DND-41 (cell line): ENCODE data around the gene LYSET.

Source experiments
- CTCF ChIP-seq: IDR thresholded peaks from 2 replicates; pipeline ENCODE4 v1.5.1; 2012; ENCODE audit warnings: borderline replicate concordance, low read length, moderate library complexity, mild to moderate bottlenecking; ENCODE audit not compliant: poor library complexity, severe bottlenecking; ENCODE audit errors: extremely low read depth
- EZH2 ChIP-seq: IDR thresholded peaks from 3 replicates; pipeline ENCODE4 v1.6.1; 2012; ENCODE audit warnings: borderline replicate concordance, low read depth, mild to moderate bottlenecking, moderate library complexity, low read length, inconsistent platforms; ENCODE audit not compliant: severe bottlenecking

DNA sequence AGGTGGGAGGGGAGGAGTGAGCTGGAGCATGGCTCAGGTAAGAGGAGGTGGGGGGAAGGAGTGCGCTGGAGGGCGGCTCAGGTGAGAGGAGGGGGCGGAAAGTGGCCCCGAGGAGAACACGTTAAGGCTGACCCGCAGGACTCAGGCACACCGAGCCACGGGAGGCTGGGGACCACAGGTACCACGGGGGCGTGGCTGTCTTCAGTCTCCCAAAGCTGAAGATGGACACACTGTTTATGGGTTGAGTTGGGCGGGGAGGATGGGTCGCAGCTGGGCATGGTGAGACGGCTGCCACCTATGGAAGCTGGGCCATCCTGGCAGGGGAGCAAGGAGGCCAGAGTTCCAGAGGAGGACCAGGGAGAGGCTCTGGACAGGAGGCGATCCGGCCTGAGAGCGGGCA is 45.4 kb downstream of the LYSET start:
- TF ChIP-seq EZH2 (no peak), CTCF (no peak)
